MV-4-11 (cell line): Measurements from ENCODE around the gene MPHOSPH8.
A peak's percentile ranks its signal among the peaks of the same experiment; 100 is the strongest.
"Not testable (repeated sequence)": the region's sequence is repeated elsewhere in the genome, so short reads cannot be mapped to it uniquely, and the experiment has no call there.

Experiments
- DNase-seq: peaks from one replicate; lab custom pipeline; 2025; lab: John Stamatoyannopoulos, UW

MPHOSPH8 gene

GRCh38 chr13:19685437-19685836, 52.0 kb downstream of the MPHOSPH8 start:
- DNase-seq, result no peak

- peak; percentile 47 for DNase-seq
Observed at GRCh38 chr13:19691447-19691846, 58.0 kb downstream of the MPHOSPH8 start.

DNA sequence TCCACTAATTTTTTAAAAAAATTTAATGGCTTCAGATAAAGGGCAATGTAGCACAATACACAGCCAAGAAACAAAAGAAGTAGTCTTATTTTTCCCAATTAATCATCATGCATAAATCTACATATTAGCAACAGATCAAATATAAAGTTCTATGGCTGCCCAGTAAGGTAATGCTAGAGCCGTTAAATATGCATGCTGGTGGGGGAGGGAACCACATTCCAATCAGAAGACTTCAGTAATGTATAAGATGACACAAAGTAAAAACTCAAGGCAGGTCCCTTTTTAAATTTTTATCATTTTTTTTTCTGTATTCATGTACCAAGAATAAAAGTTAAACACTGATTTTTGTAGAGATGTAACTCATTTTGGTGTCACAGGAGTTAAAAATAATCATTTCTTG, 62.0 kb downstream of the MPHOSPH8 start:
- DNase-seq, result no peak

- no peak for DNase-seq
Observed at GRCh38 chr13:19695829-19696228, 62.4 kb downstream of the MPHOSPH8 start.

DNA sequence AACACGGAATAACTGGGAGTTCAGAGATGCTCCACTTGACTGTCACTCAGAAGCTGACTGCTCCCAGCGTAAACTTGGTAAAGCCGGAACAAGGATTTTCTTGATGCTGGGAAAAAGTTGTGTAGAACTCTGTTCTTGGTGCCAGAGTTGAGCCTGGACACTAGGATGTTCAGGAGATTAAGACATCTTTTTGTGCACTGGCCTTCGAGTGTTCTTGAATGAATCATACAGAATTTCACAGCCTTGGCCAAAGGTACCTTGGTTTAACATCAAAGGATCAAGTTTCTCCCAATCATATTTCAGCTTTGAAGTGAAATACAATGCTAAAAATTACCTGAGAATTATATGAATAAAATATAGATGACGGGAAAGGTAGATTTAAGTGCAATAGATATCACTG, 67.5 kb downstream of the MPHOSPH8 start:
- DNase-seq, result not testable (repeated sequence)

DNA sequence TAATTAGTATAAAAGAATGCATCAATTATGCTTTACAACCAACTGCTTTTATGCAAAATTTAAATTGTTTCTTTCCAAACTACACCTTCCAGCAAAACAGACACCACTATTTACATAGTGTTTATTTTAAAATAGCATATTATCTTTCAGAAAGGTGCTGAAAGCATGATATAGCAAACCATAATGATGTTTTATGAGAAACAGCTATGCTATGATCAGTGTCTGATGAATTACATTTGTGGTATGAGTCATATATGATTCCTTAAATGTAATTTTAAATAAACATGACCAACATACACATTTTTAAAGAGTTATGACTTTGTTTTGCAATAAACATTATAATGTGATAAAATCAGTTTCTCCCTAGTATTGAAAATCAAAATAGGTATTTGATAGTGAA, 68.2 kb downstream of the MPHOSPH8 start:
- not testable (repeated sequence) for DNase-seq

- not testable (repeated sequence) for DNase-seq
Observed at GRCh38 chr13:19704256-19704655, 70.8 kb downstream of the MPHOSPH8 start.

GRCh38 chr13:19709039-19709438, 75.6 kb downstream of the MPHOSPH8 start:
- not testable (repeated sequence) for DNase-seq

- not testable (repeated sequence) for DNase-seq
Observed at GRCh38 chr13:19709782-19710181, 76.3 kb downstream of the MPHOSPH8 start.

GRCh38 chr13:19713186-19713965, 79.9 kb downstream of the MPHOSPH8 start:
- DNase-seq, result peak; percentile 82

GRCh38 chr13:19720039-19720438, 86.6 kb downstream of the MPHOSPH8 start:
- DNase-seq, result no peak
